HS-27A (cell line): Measurements from ENCODE around the gene DUSP11.
"Not testable (repeated sequence)": the region's sequence is repeated elsewhere in the genome, so short reads cannot be mapped to it uniquely, and the experiment has no call there.

ENCODE experiments used
- DNase-seq: peaks from one replicate; pipeline ENCODE4 v3.0.0-alpha.2; 2012; ENCODE audit warnings: low read depth, missing footprints

The DUSP11 gene

DNA sequence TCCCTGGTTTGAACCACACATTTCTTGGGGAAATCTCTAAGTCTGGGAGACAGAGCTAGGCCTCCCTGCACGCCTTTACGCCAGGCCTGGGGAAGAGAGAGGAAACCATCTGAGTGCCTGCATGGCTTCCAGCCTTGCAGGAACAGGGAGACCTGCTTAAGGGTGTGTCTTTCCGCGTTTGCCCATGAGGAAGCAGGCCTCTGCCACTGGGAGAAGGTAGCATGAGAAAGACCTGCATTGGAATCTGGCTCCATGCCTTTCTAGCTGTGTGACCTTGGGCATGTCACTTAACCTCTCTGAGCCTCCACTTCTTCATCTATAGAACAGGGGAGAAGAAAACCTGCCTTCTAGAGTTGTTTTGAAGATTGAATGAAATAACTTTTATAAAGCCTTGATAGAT lies 62.2 kb downstream of the DUSP11 start:
- not testable (repeated sequence) for DNase-seq

DNA sequence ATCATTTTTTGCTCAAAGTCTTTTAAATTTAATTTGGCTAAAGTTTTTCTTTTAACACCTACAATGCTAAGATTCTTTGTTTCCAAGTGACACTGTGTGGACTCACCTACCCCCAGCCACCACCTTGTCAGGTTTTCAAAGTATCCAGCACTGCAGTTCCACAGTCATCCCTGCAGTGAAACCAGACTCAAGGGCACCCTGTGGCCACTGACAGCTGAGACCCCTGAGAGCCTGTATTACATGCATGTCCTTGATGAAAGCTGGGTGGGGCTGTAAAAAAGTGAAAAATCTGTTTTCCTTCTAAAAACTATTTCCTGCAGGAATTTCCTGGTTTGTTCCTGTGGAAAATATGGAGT lies 62.7 kb downstream of the DUSP11 start:
- DNase-seq = no peak

DNA sequence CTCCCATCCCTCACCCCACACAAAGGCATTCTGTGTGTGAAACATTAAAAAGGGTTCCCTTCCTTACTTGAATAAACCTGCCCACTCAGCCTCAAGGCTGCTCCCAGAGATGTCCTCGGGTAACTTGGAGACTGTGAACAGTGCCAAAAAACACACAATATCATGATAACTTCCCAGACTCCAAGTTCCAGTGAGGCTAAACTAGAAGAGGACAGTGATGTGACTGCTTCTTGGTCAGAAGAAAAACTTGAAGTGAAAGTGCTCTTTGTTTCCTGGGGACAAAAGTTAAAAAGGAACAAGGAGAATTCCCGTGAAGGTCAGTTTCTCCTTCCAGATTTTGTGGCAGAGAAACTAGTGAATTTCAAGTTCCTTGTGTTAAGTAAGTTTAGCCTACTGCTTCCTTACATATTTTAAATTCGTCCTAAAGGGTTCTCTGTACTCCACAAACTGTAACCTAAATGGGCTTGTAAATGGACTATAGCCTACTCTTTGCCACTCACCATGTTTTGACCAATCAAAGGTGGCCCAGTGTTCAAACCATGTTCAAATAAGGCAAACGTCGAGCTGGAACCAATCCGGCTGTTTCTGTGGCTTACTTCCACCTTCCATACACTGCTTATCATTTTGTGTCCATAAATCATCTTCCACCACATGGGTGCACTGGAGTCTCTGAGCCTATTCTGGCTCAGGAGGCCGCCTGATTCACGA lies 63.2 kb downstream of the DUSP11 start:
- no peak for DNase-seq

DNA sequence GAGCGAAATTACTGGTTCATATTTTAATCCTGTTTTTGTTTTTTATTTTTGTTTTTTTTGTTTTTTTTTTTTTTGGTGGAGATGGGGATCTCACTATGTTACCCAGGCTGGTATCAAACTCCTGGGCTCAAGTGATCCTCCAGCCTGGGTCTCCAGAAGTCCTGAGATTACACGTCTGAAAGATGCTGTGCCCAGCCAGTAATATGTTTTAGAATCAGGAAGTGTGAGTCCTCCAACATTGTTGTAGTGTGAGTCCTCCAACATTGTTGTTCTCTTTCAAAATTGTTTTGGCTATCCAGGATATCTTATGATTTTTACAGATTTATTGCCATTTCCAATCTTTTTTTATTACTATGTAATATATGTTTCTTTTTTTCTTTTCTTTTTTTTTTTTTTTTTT lies 65.8 kb downstream of the DUSP11 start:
- no peak for DNase-seq
